H1 (cell line): ENCODE measurements around the gene CASR. TPM values are rescaled to one million over a fixed set of nuclear protein-coding genes. Genes with fewer than 3 reads are reported as not detected.

Experiments
- CTCF ChIA-PET: fragments of 300-600 bp; sonication (Branson Sonifier 250); formaldehyde crosslinking; loops from one replicate; lab custom pipeline; 2021; ENCODE audit not compliant: partially characterized antibody; lab: Charles Lee
- POLR2A ChIA-PET: fragments of 300-600 bp; sonication (Branson Sonifier 250); formaldehyde crosslinking; loops from one replicate; lab custom pipeline; 2021; ENCODE audit warnings: inconsistent platforms; ENCODE audit not compliant: partially characterized antibody; lab: Charles Lee
- DNase-seq, 2 experiments: peaks; one replicate each; pipeline versions ENCODE4 v3.0.0 to v3.0.0-alpha.2; 2010 to 2022; ENCODE audit warnings: low spot score in 2 of 2, low read depth in 1 of 2, mixed read lengths in 1 of 2
- FAIRE-seq: peaks from 2 replicates; lab custom pipeline; 2011; peaks lifted over from hg19 to GRCh38; lab: Jason Lieb, UNC
- H2AFZ ChIP-seq: 2 replicates; pipeline ENCODE4 v1.8.1; 2012; ENCODE audit warnings: low read length, inconsistent platforms
- H2AK5ac ChIP-seq: 2 replicates; pipeline ENCODE4 v1.6.1; 2013; ENCODE audit warnings: low read depth, low read length
- H2BK120ac ChIP-seq: replicated peaks from 2 replicates; pipeline ENCODE3; 2013; ENCODE audit warnings: low read depth, low read length, inconsistent platforms
- H2BK12ac ChIP-seq: 2 replicates; pipeline ENCODE4 v1.6.1; 2013; ENCODE audit warnings: low read depth, low read length
- H2BK15ac ChIP-seq: 2 replicates; pipeline ENCODE4 v1.6.1; 2013; ENCODE audit warnings: low read length
- H2BK20ac ChIP-seq: 2 replicates; pipeline ENCODE4 v1.6.1; 2013; ENCODE audit warnings: low read length
- H2BK5ac ChIP-seq: 2 replicates; pipeline ENCODE4 v1.6.1; 2013; ENCODE audit warnings: low read depth, low read length
- H3K14ac ChIP-seq: 2 replicates; pipeline ENCODE4 v1.6.1; 2013; ENCODE audit warnings: inconsistent platforms; ENCODE audit not compliant: insufficient read length
- H3K18ac ChIP-seq: 2 replicates; pipeline ENCODE4 v1.6.1; 2013; ENCODE audit warnings: low read length; ENCODE audit errors: extremely low read depth
- H3K23ac ChIP-seq: 2 replicates; pipeline ENCODE4 v1.6.1; 2013; ENCODE audit warnings: inconsistent platforms; ENCODE audit not compliant: insufficient read length
- H3K23me2 ChIP-seq: 2 replicates; pipeline ENCODE4 v1.6.1; 2013; ENCODE audit warnings: low read depth, low read length
- H3K27ac ChIP-seq: 2 replicates; pipeline ENCODE4 v1.6.1; 2011; ENCODE audit warnings: low read depth, low read length, inconsistent platforms
- H3K27me3 ChIP-seq, 4 experiments: replicated peaks in 1 of 4; 1 replicate in 1 of 4; 2 replicates in 3 of 4; pipeline versions ENCODE4 v1.6.1 to v1.8.1; 2011 to 2013; ENCODE audit warnings: low read length in 3 of 4, mild to moderate bottlenecking in 3 of 4, inconsistent platforms in 2 of 4, mixed read lengths in 2 of 4, moderate library complexity in 1 of 4; ENCODE audit not compliant: control insufficient read depth in 3 of 4, insufficient read depth in 3 of 4; ENCODE audit errors: extremely low read depth in 1 of 4
- H3K36me3 ChIP-seq, 4 experiments: 2 replicates each; pipeline versions ENCODE4 v1.6.1 to v1.8.1; 2011 to 2013; ENCODE audit warnings: mild to moderate bottlenecking in 4 of 4, low read length in 3 of 4, moderate library complexity in 2 of 4, control low read depth in 1 of 4, inconsistent platforms in 1 of 4; ENCODE audit not compliant: insufficient read depth in 4 of 4, control insufficient read depth in 2 of 4
- H3K4ac ChIP-seq: replicated peaks from 2 replicates; pipeline ENCODE3; 2013; ENCODE audit warnings: low read length, low read depth, mixed read lengths, inconsistent platforms; ENCODE audit not compliant: insufficient read length
- H3K4me1 ChIP-seq, 4 experiments: replicated peaks in 1 of 4; 1 replicate in 1 of 4; 2 replicates in 3 of 4; pipeline versions ENCODE4 v1.6.1 to v1.8.1; 2011 to 2013; ENCODE audit warnings: low read length in 3 of 4, inconsistent platforms in 2 of 4, mixed read lengths in 1 of 4; ENCODE audit not compliant: insufficient read depth in 4 of 4, control insufficient read depth in 3 of 4
- H3K4me2 ChIP-seq, 2 experiments: 2 replicates each; pipeline versions ENCODE4 v1.6.1 to v1.8.1; 2011 to 2013; ENCODE audit warnings: low read depth in 2 of 2, low read length in 2 of 2, control low read depth in 1 of 2, inconsistent platforms in 1 of 2, mild to moderate bottlenecking in 1 of 2; ENCODE audit not compliant: insufficient read depth in 1 of 2
- H3K4me3 ChIP-seq, 4 experiments: fragments of 200-600, 300-600 bp in 1 of 4; sonication (generic), shearing (Covaris generic), sonication (Bioruptor Twin) in 1 of 4; 2 replicates each; pipeline versions ENCODE4 v1.5.1 to v1.8.1; 2011 to 2016; ENCODE audit warnings: low read length in 4 of 4, low read depth in 3 of 4, control low read depth in 2 of 4, inconsistent platforms in 2 of 4, mild to moderate bottlenecking in 2 of 4, mixed read lengths in 1 of 4, moderate library complexity in 1 of 4; ENCODE audit not compliant: insufficient read depth in 2 of 4; ENCODE audit errors: extremely low read depth in 1 of 4
- H3K56ac ChIP-seq: replicated peaks from 2 replicates; pipeline ENCODE3; 2013; ENCODE audit warnings: low read depth, mild to moderate bottlenecking, mixed read lengths, low read length, inconsistent platforms; ENCODE audit not compliant: insufficient read length
- H3K79me1 ChIP-seq: 2 replicates; pipeline ENCODE4 v1.6.1; 2013; ENCODE audit warnings: low read depth, low read length, control low read depth
- H3K79me2 ChIP-seq, 2 experiments: 2 replicates each; pipeline versions ENCODE4 v1.6.1 to v1.8.1; 2012 to 2013; ENCODE audit warnings: low read length in 2 of 2, mild to moderate bottlenecking in 2 of 2, inconsistent platforms in 1 of 2; ENCODE audit not compliant: insufficient read depth in 2 of 2, control insufficient read depth in 1 of 2
- H3K9ac ChIP-seq, 4 experiments: replicated peaks in 1 of 4; 1 replicate in 1 of 4; 2 replicates in 3 of 4; pipeline versions ENCODE4 v1.6.1 to v1.8.1; 2011 to 2013; ENCODE audit warnings: low read depth in 3 of 4, low read length in 3 of 4, control low read depth in 2 of 4, mild to moderate bottlenecking in 2 of 4, moderate library complexity in 2 of 4, inconsistent platforms in 1 of 4; ENCODE audit errors: extremely low read depth in 1 of 4
- H3K9me3 ChIP-seq, 2 experiments: 2 replicates each; pipeline versions ENCODE4 v1.6.1 to v1.8.1; 2012 to 2013; ENCODE audit warnings: mild to moderate bottlenecking in 2 of 2, moderate library complexity in 2 of 2, control low read depth in 1 of 2, inconsistent platforms in 1 of 2, low read depth in 1 of 2, low read length in 1 of 2, mixed read lengths in 1 of 2; ENCODE audit not compliant: insufficient read depth in 2 of 2
- H4K20me1 ChIP-seq, 2 experiments: replicated peaks in 1 of 2; 2 replicates each; pipeline versions ENCODE3 to v1.8.1; 2011 to 2013; ENCODE audit warnings: inconsistent platforms in 2 of 2, low read length in 2 of 2, mild to moderate bottlenecking in 1 of 2; ENCODE audit not compliant: insufficient read depth in 2 of 2, control insufficient read depth in 1 of 2
- H4K5ac ChIP-seq: 2 replicates; pipeline ENCODE4 v1.6.1; 2013; ENCODE audit warnings: low read length, low read depth, mixed read lengths, inconsistent platforms; ENCODE audit not compliant: insufficient read length
- H4K8ac ChIP-seq: 2 replicates; pipeline ENCODE4 v1.8.0; 2013; ENCODE audit warnings: mild to moderate bottlenecking, moderate library complexity, low read length, inconsistent platforms; ENCODE audit not compliant: insufficient read depth; ENCODE audit errors: extremely low read depth
- H4K91ac ChIP-seq: replicated peaks from 2 replicates; pipeline ENCODE3; 2013; ENCODE audit warnings: low read length, mixed read lengths, inconsistent platforms; ENCODE audit not compliant: insufficient read length
- EP300 ChIP-seq, 2 experiments: IDR thresholded peaks; 1 replicate in 1 of 2; 2 replicates in 1 of 2; pipeline ENCODE4 v1.6.1; 2011 to 2012; ENCODE audit warnings: low read depth in 2 of 2, low read length in 2 of 2, mild to moderate bottlenecking in 2 of 2, borderline replicate concordance in 1 of 2, inconsistent platforms in 1 of 2, moderate library complexity in 1 of 2
- ZNF274 ChIP-seq: IDR thresholded peaks from 2 replicates; pipeline ENCODE4 v1.7.0; 2012; ENCODE audit warnings: low read length, borderline replicate concordance; ENCODE audit errors: extremely low read depth
- polyA plus RNA-seq, 7 experiments: library from polyadenylated mRNA; depleted of rRNA in 3 of 7; stranded (reverse) in 5 of 7; unstranded in 2 of 7; fragments of >200 nt in 5 of 7; fragments of 200-250 nt in 2 of 7; gene quantifications; 1 replicate in 5 of 7; 2 replicates in 1 of 7; 4 replicates in 1 of 7; pipeline versions ENCODE4 v1.2.1 to v1.2.3, GENCODE V29; 2011 to 2013; ENCODE audit warnings: missing spikeins in 2 of 7, mixed read lengths in 2 of 7
- total RNA-seq: library from RNA; stranded (reverse); fragmentation: NEBNext Ultra II Directional; extraction: Animal tissue kit (Norgen Biotek cat#: 25700); gene quantifications from 2 replicates; pipeline ENCODE4 v1.2.1, GENCODE V29; 2021

CASR gene
- total and polyA plus RNA-seq, 2 of the 8 experiments (the other 6 are each of a cell fraction or from before 2014, with no cell fraction given) = 0.36 to 0.58 TPM

DNA sequence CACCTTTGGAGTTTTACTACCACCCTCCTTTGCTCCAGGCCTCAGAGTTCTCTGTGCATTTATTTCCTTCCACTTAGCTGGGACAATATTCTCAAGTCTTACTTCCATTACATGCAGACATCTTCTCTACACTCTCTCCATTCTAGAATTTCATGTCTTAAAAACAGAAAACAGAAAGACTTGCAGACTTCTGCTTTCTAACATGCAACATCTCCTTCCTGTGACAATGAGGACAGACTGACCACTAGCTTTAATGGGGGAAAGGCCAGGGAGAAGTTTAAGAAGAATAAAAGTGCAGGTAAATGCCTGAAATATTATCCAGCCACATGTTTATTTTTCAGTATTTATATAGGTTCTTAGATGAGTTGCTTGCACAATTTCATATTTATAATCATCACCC lies 124.5 kb downstream of the CASR start:
- no peak for DNase-seq
- CTCF ChIA-PET = interaction anchor here (0.8 to 2.3 kb wide), 4 partner anchors 13 to 204 kb away, joined by 4 to 5 read pairs (median 4); no protein-coding TSS in a partner anchor
- TF ChIP-seq ZNF274 = no peak
- no peak for TF ChIP-seq EP300 (IDR thresholded peaks at IDR 0.05; ENCODE audit: borderline replicate concordance in 1 of 2, low read depth in 2 of 2, low read length in 2 of 2)

More for the DNA sequence above, 124.5 kb downstream of the CASR start:
- no peak for FAIRE-seq
- no peaks in the 10 kb centered on the region for H3K4me1 ChIP-seq
- no peaks in the 10 kb centered on the region for H4K20me1 ChIP-seq
- POLR2A ChIA-PET = no interaction called here
- no peak overlapping the region for H3K18ac ChIP-seq
- H3K4ac ChIP-seq = no peak overlapping the region
- H4K5ac ChIP-seq = no peak overlapping the region
- no peak overlapping the region for H2BK5ac ChIP-seq
- H3K36me3 ChIP-seq = no peaks in the 10 kb centered on the region
- no peak overlapping the region for H3K14ac ChIP-seq
- H2AK5ac ChIP-seq = no peak overlapping the region
- H2AFZ ChIP-seq = no peak overlapping the region
- H3K23ac ChIP-seq = no peak overlapping the region
- no peaks in the 10 kb centered on the region for H3K79me1 ChIP-seq
- H3K27me3 ChIP-seq = no peaks in the 10 kb centered on the region
- H3K79me2 ChIP-seq = no peaks in the 10 kb centered on the region
- no peak overlapping the region for H3K27ac ChIP-seq
- no peaks in the 10 kb centered on the region for H3K23me2 ChIP-seq
- H3K4me3 ChIP-seq = no peak overlapping the region
- no peak overlapping the region for H2BK12ac ChIP-seq
- no peak overlapping the region for H4K8ac ChIP-seq
- H3K4me2 ChIP-seq = no peak overlapping the region
- no peak overlapping the region for H3K9ac ChIP-seq
- no peaks in the 10 kb centered on the region for H3K9me3 ChIP-seq
- H2BK15ac ChIP-seq = no peak overlapping the region
- no peak overlapping the region for H4K91ac ChIP-seq
- no peak overlapping the region for H2BK20ac ChIP-seq
- no peak overlapping the region for H3K56ac ChIP-seq
- H2BK120ac ChIP-seq = no peak overlapping the region
